Limb (tissue), 2 donors: ENCODE data around the gene TCF4.
A peak's percentile ranks its signal among the peaks of the same experiment; 100 is the strongest.

Experiments
- DNase-seq, 2 donors: peaks; one replicate each; pipeline ENCODE4 v3.0.0-alpha.2; 2016; ENCODE audit errors: extremely low spot score in 2 of 2

The TCF4 gene

DNA sequence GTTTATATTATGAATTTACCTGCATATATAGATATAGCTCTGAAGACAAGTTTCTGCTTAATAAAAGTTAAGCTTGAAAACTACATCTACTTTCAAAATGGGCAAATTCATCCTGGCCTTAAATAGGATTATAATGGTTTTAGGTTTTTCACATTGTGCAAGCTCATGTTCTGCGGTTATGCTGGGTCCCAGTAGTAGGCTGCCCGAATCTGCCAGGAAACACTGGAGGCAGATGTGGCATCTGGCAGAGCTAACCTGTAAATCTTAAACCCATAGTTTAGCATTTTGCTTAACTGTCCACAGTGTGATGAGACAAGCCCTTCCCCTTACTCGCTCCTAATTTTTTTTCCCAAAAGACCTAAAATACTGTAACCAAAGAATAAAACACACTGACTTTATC, 234.2 kb downstream of the TCF4 start:
- no peak for DNase-seq

DNA sequence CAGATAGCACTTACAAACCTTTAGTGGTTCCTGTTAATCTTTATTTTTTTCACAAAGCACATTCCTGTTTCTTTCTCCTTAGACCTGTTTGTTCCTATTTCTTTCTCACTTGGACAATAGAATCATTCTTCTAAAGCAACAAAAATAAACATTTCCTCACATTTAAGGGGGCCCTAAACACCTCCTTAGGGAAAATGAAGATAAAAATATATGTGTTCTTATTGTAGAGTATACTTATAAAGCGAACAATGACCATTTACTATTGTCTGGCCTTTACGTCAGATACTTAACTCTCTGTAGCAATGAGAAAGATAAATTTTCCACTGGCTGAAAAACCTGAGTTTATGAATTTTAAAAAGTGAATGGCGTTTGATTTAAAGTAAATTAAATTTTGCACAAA, 234.6 kb downstream of the TCF4 start:
- no peak for DNase-seq

DNA sequence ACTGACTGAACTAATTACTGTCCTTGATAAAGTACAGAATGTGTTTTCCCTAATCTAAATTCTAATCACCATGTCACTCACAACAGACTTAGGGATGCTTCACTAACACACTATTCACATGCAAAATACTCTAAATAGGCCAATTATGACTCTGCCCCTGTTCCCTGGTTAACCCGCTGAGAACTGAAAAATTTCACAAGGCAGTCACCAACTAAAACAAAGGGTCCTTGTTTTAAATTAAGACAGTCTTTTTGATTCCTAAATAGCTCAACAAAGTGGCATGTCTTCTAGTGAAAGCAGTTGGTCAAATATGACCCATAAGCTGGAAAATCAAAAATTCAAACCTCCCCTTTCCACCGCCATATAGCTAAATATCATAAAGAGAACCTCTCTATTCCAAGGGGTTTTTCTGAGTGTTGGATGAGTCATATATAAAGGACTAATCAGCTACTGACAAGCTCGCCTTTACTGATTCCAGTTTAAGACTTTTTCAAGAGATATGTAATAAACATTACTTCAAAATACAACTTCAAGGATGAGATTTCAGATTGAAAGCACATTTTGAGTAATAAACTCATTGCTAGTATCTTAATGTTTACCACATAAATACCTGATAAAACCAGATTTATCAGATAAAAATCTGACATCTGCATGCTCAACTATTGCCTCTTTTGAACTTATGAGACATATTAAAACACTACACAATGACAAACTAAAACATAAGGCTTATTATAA, 235.8 kb downstream of the TCF4 start:
- DNase-seq = no peak

DNA sequence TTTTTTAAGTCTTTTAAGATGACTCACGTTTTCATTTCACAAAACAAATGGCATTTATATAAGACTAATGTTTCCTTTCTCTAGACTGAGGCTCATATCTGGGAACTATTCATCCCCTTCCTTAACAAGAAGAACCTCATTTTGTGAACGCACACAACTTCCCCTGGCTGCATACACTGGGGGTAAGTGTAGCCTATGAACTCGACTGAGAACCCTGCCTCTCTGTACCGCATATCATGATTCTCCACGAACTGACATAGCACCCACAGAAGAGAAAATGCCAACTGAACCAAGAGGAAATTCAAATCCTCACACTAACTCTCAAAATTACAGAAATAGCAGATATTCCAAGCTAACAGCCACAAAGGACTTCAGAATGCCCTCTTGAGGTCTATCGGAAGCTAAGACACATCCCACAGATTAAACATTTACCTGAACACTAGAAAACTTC, 236.7 kb downstream of the TCF4 start:
- DNase-seq = no peak

DNA sequence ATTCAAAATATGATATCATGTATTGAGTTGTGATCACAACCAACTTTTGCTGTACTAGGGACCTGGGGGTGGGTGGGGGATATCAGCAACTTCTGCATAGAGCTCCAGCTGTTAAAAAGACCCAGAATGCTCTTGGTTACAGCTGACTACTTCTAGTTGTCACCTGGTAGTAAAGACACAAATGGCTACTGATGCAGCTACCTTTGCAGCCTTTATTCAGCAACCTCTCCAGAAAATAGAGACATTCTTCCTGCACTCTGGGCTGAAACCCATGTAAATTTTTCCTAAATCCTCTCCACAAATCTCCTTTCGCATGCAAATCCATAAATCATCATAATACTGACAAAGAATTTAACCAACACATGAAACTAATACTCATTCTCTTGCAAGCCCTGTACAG, 238.3 kb downstream of the TCF4 start:
- DNase-seq = no peak

DNA sequence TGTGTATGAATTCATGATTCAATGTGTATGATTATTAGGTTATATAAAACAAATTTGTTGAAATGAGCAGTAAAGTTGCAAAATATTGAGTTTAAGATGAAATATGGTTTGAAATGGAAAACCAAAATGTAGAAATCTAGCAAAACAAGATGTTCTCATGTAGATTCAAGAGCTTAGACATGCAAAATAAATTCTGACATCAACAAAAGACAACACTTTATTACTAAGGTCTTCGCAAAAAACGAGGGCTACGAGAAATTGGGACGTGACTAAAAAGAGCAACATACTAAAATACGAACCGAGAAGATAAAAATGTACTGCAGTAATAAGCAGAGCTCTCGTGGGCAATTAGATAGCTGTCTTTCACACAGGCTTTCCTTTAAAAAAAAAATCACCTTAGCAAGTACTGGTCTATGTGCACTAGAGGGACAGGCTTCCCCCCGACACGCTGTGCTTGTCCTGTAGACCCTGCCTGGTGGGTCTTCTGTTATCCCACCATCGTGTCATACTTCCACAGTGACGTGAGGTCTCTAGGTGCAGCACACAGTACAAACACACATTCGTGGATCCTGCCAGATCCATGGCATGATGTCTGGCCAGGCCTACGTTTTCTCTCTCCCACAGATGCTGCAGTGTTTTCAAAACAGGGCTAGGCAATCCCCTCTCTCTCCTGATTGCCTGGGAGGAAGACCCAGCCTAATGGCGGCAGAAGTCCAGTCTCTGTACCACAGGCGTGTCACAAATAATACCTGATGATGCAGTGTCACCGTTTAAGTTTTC, 240.8 kb downstream of the TCF4 start:
- DNase-seq = no peak

DNA sequence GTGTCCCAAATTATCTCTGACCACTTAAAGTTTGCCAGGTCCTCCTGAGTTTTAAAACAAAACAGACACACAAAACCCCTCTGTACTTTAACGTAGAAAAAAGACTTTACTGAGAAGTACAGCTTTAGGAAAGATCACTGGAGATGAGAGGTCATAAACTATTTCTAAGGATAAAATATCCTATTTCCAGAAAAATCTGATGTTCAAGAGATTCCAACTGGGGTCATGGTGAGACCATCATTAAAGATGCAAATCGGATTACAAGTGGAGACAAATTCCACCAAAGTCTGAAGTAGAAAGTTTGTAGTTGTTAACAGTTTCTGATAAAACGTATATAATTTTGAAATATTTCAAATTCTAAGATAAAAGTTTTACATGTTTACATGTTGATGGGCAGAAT, 241.6 kb downstream of the TCF4 start:
- no peak for DNase-seq

DNA sequence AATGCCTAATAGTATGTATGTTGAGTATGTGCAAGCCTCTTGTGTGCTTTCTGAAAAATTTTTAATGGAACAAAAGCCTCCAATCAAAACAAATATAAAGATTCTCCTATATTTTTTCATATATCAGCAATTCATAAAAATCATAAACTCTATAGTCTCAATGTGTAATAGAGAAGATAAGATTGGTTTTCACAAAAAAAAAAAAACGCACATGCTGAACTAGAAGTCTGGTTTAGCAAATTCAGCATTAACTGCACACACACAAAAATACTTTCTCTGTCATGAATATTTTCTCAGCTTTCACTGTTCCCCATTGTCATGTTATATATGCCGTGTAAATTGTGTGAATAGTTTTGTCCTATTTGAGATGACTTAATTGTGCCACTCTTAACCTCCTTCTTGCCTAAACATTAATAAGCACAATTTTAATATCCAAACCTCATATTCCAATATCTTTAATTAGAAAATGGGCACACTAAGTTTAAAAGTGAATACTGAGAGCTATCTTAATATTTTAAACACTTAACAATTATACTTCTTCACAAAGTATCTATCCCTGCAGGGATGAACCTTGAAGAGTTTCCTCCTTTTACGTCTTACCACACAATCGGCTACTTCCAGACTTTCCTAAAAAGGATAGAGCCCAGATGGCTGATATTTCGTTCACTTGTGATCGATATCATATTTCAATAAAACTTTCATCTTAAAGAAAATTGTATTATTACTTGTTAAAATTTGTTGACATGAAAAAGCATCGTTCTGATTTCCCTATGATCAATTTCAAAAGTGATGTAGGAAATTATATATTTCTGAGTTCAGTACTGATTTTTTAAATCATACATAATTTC, 242.7 kb downstream of the TCF4 start:
- DNase-seq = no peak

DNA sequence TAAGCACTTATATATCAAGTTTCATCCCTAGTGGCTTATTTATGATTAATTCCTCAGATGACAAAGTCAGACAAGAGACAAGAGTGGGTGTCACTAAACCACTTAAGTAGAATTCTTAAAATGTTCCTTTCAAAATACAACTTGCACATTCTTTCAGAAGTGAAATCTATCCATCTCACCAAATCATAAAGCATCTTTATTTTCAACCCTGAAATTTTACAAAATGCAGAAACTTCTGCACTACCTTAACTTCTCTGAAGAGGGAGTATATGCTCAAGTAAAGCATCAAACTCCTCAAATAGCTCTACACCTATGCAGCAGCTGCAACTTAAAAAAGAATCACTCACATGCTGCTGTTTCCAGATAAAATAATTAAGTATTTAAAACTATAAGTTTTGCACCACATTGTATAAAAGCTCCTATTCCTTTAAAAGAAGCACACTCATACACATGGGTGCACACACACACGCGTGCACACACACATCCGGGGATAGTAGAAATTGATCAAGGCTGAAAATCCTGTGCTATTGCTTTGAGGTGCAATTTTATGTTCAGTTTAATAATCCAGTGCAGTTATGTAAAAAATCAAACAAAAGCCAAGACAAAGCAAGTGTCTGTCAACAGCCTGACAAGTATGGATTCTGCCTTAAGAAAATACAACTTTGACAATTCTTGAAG, 244.5 kb downstream of the TCF4 start:
- peak in 1 of 2 donors; percentile 74 for DNase-seq

DNA sequence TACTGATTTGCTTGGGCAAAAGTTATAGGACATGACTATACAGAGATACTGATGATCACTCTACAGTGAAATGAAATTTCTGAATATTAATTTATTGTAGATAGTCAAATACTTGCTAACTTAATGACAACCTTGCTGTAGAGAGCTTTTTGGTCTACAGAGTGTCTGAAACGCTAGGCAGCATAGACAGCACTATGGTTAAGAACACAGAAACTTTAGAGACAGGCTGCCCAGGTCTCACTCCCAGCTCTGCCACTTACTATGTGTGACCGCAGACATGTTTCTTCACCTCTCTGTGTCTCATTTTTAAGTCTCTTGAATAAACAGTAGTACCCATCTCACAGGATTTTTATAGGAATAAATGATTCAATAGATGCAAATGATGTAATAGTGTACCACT, 247.0 kb downstream of the TCF4 start:
- no peak for DNase-seq

DNA sequence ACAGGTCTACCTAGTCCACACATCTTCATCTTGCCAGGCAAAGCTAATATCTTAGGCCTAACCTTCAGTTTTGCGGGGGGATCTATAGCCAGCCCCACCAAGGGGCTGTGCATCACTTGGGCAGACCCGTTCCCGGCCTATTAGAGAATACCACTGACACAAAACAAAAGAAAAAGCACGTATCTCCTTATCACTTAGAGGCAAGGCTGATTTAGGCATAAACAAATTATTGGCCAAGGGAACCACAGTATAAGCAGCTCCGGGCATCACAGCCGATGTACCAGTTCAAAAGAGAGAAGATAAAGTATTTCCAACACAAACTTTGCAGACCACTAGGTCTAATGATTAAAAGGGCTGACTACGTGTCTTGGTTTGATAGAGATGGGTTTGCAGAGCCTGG, 248.0 kb downstream of the TCF4 start:
- no peak for DNase-seq

DNA sequence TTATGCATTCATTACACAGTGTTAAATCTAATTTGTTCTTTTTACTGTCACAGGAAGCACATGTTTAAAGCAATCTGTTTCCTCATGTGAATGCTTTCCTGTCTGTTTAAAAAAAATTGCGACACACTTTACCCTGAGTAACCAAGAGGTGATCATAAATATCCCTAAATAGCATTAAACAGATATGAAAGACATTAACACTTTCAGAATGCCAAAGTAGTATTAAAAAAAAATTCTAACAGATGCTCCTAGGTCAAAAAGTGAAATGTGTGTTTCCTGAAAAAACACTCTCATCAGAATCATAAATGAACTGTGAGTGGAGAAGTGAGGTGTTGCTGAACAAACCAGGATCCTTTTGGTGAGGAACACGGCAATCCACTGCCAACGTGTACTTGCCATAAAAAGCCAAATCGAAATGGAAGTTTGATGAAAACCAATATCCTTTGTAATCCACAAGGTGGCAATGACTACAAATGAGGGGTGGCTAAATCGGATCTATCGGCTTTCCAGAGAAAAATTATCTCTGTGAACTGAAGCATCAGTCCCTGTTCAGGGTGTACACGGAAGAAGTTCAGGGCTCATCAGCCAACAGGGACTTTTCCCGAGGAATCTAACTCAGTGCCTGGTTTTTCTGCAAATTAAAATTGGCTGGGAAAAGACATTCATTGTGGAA, 248.9 kb downstream of the TCF4 start:
- no peak for DNase-seq

DNA sequence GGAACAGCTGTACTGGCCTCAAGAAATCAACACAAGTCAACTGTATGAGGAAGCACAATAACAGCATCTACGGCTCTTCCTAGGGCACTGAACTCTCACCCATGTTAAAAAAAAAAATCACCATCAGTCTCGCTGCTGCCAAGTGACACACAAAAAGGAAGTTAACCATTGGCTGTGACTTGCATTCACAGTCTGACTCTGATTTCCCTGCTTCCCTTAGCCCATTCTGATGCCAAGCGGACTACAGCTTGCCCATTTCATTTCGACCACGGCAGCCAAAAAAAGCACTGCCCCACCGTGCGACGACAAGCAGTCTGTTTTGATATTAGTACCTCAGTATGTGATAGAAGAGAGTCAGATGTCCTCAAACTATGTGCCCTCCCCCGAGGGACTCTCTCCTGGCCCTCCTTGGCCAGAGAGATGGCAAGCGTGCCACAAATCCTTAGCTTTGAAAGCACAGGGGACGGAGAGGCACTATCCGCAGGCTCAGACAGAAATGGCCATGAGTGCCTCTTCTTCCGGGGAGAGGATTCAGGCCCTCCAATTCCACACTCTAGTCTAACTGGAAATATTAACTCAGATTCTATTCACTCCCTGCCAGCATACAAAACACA, 250.0 kb downstream of the TCF4 start:
- DNase-seq = no peak

DNA sequence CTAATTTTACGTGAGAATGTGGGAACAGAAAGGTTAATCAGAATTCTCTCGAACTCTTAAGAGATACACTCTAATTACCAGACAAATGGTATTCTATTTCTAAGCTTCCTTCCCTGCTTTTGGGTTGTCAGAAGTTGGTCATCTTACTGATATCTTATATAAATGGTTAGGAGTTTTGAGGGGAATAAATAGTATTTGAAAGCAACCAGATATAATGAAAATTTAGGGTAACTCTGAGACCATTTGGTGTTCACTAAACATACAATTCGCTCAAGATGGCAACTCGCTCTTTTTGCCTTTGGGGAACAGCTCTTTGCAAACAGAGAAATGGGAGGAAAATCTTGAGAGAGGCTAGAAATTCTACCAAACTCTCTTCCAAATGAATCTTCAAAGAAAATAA, 250.9 kb downstream of the TCF4 start:
- DNase-seq = no peak

DNA sequence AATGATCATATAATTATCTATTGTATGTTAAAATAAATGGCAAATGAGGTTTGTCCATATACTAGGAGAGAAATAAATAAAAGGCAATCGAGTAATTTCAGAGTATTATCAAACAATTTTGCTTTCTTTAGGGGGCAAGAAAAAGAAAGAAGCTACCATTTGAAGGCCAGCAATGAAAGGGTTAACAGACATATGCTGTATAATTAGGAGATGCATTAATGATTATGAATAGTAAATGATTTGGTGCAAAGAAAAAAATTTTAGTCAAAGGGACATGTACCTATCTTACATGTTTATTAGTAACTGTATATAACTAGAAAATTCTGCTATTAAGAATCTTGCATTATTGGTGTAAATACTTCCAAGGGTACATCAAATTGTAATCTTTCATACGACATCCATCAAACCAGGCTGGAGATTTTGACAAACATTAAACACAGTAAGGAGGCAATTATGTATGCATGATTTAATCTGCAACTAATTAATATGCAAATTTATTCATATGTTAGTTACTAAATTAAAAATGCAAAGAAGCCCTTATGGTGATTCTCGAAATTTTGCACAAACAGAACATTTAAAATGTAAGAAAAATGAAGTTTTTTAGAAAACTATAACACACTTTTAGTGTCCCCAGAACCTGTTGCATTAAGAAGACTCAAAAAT, 251.4 kb downstream of the TCF4 start:
- DNase-seq = no peak

DNA sequence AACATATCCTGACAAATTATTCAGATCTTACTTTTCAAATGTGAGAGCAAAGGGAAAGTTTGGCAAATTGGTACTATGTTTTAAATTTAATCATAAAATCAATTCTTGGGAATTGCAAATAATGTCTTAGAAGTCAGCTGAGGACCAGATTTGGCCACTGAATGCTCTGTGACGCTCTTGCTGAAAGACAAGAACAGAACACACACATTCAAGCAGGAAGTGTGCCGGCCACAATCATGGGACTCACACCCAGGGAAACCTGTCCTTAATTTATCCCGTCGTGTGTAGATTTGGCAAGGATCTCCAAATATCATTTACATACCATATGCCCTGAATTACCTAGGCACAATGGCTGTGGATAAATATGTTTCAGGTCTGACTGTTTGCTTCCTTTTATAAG, 253.1 kb downstream of the TCF4 start:
- no peak for DNase-seq

DNA sequence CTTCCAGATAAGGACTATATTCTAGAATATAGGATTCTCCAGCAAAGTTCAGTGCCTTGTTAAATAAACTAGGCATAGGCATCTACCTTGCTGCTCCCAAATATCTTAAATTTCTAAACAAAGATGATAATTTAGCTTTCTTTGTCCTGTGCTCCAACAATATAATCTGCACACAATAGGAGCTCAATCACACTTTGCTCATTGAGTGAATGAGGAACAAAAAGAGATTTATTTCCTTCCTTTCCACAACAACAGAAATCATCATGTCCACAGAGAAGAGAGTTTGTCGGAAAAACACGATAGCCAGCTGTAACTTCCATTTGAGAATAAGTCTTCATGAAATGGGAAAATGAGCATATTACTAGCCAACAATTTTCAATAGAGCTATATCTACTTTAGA, 256.7 kb downstream of the TCF4 start:
- DNase-seq = no peak

DNA sequence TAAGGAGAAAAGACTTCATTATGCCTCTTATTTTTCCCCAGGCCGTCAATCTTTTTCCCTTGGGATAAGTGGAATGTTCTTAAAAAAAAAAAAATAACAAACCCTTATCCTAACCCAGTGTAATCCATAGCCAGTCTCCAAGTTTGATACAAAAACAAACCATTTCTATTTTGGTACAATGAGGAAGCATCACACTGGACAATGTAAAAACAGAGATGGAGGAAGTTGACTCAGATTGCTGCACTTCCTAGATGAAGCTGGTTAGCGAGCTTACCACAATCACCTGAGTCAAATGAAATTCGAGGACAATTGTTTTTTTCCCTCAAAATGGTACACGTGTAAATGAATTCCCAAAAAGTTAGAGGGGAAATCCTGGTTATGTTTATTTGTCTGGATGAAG, 259.7 kb downstream of the TCF4 start:
- DNase-seq = no peak

DNA sequence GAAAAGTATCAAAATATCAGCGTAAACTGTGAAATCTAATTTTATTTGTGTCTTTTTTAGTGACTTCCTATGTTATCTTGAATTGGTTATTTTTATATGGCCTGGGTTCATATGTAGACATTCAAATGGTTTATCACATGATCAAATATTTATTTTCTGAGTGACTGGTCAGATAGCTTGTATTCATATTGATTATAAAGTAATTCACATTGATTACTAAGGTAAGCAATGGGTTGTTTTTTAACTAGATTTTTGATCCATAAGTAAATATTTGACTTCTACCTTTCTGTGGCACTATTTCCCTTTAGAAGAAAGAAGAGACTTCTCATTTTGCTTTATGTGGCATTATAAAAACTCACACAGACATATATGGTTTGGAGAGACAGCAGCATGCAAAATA, 260.5 kb downstream of the TCF4 start:
- no peak for DNase-seq

DNA sequence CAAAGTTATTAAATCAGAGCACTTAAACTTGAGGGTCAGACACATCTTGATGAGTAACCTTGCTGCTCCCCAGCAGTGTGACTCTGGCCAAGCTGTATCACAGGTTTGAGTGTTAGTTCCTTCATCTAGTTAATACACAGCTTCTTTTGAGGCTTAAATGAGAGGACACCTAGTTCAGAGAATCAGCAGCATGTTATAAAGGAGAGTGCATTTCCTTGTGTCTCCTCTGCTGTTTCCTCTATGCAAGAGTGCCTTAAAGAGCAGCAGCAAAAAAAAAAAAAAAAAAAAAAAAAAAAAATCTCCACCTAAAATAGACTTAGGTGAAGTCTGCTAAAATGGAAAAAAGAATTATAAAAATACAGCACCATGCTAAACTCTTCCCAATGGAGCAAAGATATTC, 261.9 kb downstream of the TCF4 start:
- DNase-seq = no peak
